ENCODE results near the gene AFF3. TPM values are rescaled to one million over a fixed set of nuclear protein-coding genes. Genes with fewer than 3 reads are reported as not detected.

AFF3 gene
- total and polyA plus RNA-seq, 2 donors (not counting 3 experiments of a cell fraction or from before 2014, with no cell fraction given): 0.06 to 0.07 TPM

DNA sequence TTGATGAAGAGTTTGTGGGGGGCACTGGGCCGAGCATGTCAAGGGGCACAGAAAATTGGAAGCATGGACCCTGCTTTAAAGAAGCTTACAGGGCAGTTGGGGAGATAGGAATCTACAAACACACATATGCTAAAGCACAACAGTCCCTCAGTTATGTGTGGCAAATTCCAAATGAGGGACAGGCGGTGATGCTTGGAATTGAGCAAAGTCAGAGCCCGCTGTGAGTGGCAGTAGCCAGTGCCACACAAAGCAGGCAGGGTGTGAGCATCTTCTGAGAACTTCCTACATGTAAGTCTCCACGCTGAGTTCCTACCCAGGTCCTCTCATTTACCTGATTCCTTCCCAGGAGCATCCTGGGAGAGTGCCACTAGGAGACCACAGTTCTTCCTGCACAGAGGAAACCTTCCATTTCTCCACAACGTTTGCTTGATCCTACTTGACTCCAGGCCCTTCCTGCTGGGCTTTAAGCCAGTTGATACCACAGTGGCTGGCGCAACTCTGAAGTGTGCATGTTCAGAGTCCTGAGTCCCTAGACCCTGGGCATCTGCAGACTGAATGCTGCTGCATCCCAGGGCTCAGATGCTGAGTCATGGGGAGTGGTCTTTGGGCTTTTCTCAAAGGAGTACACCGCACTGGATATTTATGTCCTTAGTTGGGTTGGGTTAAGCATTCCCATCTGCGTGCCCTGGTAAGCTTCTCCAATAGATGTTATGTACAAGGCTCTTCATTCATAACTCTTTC lies 365.3 kb downstream of the AFF3 start:
- DNase-seq (ENCODE audit: low read depth, low spot score) (no peak), FAIRE-seq (no peak)
- ChIA-PET POLR2A (no interaction called here), CTCF (interaction anchor here (0.7 kb wide), 1 partner anchor 1217 kb away, joined by 4 read pairs; no protein-coding TSS in a partner anchor)
- Histone ChIP-seq H3K9me1 (replicated peaks; ENCODE audit: control insufficient read depth, extremely low read depth, insufficient read depth, low read length) (no peaks in the 10 kb centered on the region), H4K20me1 (replicated peaks; ENCODE audit: control insufficient read depth, extremely low read depth, insufficient read depth, low read length) (no peaks in the 10 kb centered on the region), H3K27ac (ENCODE audit: insufficient read depth, low read depth, low read length) (no peak overlapping the region), H3K9me3 (replicated peaks; ENCODE audit: control insufficient read depth, insufficient read depth, low read length) (no peaks in the 10 kb centered on the region), H3K9ac (replicated peaks; ENCODE audit: extremely low read depth, insufficient read depth, low read length) (no peak overlapping the region), H3K4me2 (ENCODE audit: insufficient read depth, low read length) (no peak overlapping the region), H3K4me1 (ENCODE audit: control insufficient read depth, extremely low read depth, insufficient read depth, low read length) (no peaks in the 10 kb centered on the region), H3K36me3 (ENCODE audit: control insufficient read depth in 2 of 2, extremely low read depth in 1 of 2, insufficient read depth in 2 of 2, low read length in 2 of 2) (no peaks in the 10 kb centered on the region), H3K79me2 (ENCODE audit: control insufficient read depth, insufficient read depth, low read length) (no peaks in the 10 kb centered on the region), H3K27me3 (ENCODE audit: control insufficient read depth in 2 of 2, insufficient read depth in 2 of 2, low read length in 2 of 2) (no peaks in the 10 kb centered on the region), H2AFZ (ENCODE audit: low read depth, low read length) (no peak overlapping the region), H3K4me3 (replicated peaks in 1 of 3; ENCODE audit: insufficient read depth in 1 of 3, low read depth in 1 of 3, low read length in 3 of 3) (no peak overlapping the region)
- dilution Hi-C loops (cut with MboI; ENCODE audit: extremely low pct_ligation_motif_present, low sequenced_read_pairs) (no loop called here), intact Hi-C loops (cut with micrococcal nuclease) (no loop called here)
- no TSS peak for BruUV-seq (replicated peaks)
- TF ChIP-seq POLR2AphosphoS5 (IDR thresholded peaks at IDR 0.05; ENCODE audit: insufficient read depth, low read depth, low read length) (no peak), POLR2A (IDR thresholded peaks at IDR 0.05; ENCODE audit: low read depth, low read length) (no peak), FOS (IDR thresholded peaks at IDR 0.05; ENCODE audit: borderline replicate concordance, insufficient read depth, low read length) (no peak), EZH2 (IDR thresholded peaks at IDR 0.05; ENCODE audit: borderline replicate concordance, low read depth, low read length, severe bottlenecking) (no peak)
- TF ChIP-seq, protein P1, sequence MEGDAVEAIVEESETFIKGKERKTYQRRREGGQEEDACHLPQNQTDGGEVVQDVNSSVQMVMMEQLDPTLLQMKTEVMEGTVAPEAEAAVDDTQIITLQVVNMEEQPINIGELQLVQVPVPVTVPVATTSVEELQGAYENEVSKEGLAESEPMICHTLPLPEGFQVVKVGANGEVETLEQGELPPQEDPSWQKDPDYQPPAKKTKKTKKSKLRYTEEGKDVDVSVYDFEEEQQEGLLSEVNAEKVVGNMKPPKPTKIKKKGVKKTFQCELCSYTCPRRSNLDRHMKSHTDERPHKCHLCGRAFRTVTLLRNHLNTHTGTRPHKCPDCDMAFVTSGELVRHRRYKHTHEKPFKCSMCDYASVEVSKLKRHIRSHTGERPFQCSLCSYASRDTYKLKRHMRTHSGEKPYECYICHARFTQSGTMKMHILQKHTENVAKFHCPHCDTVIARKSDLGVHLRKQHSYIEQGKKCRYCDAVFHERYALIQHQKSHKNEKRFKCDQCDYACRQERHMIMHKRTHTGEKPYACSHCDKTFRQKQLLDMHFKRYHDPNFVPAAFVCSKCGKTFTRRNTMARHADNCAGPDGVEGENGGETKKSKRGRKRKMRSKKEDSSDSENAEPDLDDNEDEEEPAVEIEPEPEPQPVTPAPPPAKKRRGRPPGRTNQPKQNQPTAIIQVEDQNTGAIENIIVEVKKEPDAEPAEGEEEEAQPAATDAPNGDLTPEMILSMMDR (IDR thresholded peaks at IDR 0.05; ENCODE audit: extremely low read depth in 1 of 2, insufficient read depth in 1 of 2, low read depth in 1 of 2, low read length in 2 of 2): no peak
